ENCODE data around the gene SPATA19. TPM values are rescaled to one million over a fixed set of nuclear protein-coding genes. Genes with fewer than 3 reads are reported as not detected.

Gene SPATA19
- total RNA-seq, 1 experiment from 2014 or later = not detected

DNA sequence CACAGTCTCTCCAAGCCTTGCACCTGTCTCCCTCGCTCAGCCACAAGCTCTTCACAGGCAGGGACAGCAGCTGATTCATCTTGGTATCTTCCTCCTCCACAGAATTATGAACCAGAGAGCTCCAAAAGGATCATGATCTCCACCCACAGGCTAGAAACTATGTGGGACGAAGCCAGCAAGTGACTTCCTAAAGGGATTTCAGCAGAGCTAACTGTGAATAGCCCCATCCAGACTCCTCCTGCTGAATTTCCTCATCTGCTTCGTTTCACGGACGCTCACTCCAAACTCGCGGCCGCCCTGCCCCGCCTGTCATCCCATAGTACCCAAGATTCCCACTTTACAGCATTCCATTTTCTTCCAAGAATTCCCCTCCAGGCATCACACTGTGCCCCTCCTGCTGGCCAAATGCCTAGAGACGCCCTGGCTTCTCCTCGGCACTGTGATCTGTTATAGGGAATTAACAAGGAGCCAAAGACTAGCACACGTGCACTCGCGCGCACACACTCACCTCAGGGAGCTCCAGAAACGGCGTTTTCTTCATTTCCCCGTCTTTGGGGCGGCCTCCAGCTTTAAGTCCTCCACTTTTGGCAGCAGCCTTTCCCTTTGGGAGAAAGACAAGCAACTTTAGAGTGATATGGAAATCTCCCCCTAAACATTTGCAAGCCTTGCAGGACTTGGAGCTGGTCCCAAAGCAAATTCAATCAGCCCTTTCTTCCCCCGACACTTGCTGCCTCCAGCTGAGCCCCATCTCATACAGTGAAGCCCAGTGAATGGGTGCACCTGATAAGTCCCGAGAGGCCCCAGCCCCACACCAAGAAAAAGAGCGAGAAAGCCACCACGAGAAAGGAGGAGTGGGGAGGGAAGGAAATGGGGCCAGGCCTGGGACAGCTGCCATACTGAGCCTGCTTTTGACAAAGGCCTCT is 35.5 kb downstream of the SPATA19 start:
- DNase-seq (ENCODE audit: low read depth, low spot score) (no peak), ATAC-seq (no peak)
- H3K4me3 ChIP-seq (ENCODE audit: low read depth in 2 of 2, low read length in 2 of 2) = no peak overlapping the region
- no peaks in the 10 kb centered on the region for H3K9me3 ChIP-seq (ENCODE audit: control insufficient read depth, insufficient read depth, low read depth, low read length)
- ChIA-PET POLR2A (no interaction called here), CTCF (no interaction called here)
- intact Hi-C loops (cut with micrococcal nuclease; ENCODE audit: unreplicated experiment) (no loop called here), in situ Hi-C loops (cut with HindIII; ENCODE audit: low pct_unique_long_range_greater_than_20kb, low sequenced_read_pairs) (no loop called here)
- TF ChIP-seq POLR2AphosphoS5 (IDR thresholded peaks at IDR 0.05; ENCODE audit: low read depth, low read length) (no peak), SIN3A (IDR thresholded peaks at IDR 0.05; ENCODE audit: borderline replicate concordance, insufficient read depth, low read depth, low read length) (no peak), TCF7L2 (IDR thresholded peaks at IDR 0.05; ENCODE audit: low read depth, low read length) (no peak)
- TF ChIP-seq, protein P1, sequence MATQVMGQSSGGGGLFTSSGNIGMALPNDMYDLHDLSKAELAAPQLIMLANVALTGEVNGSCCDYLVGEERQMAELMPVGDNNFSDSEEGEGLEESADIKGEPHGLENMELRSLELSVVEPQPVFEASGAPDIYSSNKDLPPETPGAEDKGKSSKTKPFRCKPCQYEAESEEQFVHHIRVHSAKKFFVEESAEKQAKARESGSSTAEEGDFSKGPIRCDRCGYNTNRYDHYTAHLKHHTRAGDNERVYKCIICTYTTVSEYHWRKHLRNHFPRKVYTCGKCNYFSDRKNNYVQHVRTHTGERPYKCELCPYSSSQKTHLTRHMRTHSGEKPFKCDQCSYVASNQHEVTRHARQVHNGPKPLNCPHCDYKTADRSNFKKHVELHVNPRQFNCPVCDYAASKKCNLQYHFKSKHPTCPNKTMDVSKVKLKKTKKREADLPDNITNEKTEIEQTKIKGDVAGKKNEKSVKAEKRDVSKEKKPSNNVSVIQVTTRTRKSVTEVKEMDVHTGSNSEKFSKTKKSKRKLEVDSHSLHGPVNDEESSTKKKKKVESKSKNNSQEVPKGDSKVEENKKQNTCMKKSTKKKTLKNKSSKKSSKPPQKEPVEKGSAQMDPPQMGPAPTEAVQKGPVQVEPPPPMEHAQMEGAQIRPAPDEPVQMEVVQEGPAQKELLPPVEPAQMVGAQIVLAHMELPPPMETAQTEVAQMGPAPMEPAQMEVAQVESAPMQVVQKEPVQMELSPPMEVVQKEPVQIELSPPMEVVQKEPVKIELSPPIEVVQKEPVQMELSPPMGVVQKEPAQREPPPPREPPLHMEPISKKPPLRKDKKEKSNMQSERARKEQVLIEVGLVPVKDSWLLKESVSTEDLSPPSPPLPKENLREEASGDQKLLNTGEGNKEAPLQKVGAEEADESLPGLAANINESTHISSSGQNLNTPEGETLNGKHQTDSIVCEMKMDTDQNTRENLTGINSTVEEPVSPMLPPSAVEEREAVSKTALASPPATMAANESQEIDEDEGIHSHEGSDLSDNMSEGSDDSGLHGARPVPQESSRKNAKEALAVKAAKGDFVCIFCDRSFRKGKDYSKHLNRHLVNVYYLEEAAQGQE (IDR thresholded peaks at IDR 0.05; ENCODE audit: insufficient read depth in 1 of 2, low read depth in 2 of 2, low read length in 1 of 2) = no peak
- TF ChIP-seq, protein P2, sequence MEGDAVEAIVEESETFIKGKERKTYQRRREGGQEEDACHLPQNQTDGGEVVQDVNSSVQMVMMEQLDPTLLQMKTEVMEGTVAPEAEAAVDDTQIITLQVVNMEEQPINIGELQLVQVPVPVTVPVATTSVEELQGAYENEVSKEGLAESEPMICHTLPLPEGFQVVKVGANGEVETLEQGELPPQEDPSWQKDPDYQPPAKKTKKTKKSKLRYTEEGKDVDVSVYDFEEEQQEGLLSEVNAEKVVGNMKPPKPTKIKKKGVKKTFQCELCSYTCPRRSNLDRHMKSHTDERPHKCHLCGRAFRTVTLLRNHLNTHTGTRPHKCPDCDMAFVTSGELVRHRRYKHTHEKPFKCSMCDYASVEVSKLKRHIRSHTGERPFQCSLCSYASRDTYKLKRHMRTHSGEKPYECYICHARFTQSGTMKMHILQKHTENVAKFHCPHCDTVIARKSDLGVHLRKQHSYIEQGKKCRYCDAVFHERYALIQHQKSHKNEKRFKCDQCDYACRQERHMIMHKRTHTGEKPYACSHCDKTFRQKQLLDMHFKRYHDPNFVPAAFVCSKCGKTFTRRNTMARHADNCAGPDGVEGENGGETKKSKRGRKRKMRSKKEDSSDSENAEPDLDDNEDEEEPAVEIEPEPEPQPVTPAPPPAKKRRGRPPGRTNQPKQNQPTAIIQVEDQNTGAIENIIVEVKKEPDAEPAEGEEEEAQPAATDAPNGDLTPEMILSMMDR (IDR thresholded peaks at IDR 0.05) = no peak
- no peaks in the 10 kb centered on the region for H3K4me1 ChIP-seq (ENCODE audit: control insufficient read depth, insufficient read depth, low read length)
- no TSS peak for BruUV-seq (replicated peaks)
- H3K36me3 ChIP-seq (ENCODE audit: control insufficient read depth, insufficient read depth, low read length) = no peaks in the 10 kb centered on the region
- H3K27me3 ChIP-seq (ENCODE audit: control insufficient read depth, insufficient read depth, low read length) = no peaks in the 10 kb centered on the region
- no peak overlapping the region for H3K27ac ChIP-seq (ENCODE audit: low read length)

DNA sequence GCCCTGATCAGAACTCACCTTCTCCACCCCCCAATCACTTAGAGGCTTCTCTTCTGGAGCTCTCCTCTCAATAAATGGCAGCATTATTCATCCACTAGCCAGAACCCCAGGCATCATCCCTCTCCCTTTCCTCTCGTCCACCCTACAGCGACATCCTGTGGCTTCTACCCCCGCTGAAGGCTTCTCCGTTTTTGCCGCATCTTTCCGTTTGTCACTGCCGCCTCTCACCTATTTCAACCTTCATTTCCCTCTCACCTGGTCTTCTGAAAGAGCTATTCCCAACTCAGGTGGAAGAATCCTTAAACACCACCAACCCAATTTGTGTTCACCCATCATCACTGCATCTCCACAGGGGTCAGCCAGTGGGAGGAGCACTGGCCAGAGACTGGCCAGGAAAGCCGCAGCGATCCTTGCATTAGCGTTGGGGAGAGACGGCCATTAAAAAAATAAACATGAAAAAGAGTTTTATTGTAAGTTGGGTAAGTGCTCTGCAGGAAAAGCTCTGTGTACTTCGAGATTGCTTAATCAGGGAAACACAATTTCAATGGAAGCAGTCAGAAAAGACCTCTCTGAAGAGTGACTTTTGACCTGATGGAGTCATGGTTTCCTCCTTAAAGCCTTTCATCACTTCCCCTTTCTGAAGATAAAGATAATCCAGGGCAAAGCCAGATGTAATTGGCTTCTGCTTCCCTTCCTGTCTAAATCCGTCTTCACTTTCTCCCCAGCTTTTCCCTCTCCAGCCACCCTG is 36.7 kb downstream of the SPATA19 start:
- no peaks in the 10 kb centered on the region for H3K27me3 ChIP-seq (ENCODE audit: control insufficient read depth, insufficient read depth, low read length)
- H3K27ac ChIP-seq (ENCODE audit: low read length) = no peak overlapping the region
- in situ Hi-C loops (cut with HindIII; ENCODE audit: low pct_unique_long_range_greater_than_20kb, low sequenced_read_pairs) = no loop called here
- ChIA-PET CTCF (no interaction called here), POLR2A (no interaction called here)
- BruUV-seq (replicated peaks) = no TSS peak
- TF ChIP-seq, protein P1 (IDR thresholded peaks at IDR 0.05; ENCODE audit: insufficient read depth in 1 of 2, low read depth in 2 of 2, low read length in 1 of 2) = no peak
- TF ChIP-seq POLR2AphosphoS5 (IDR thresholded peaks at IDR 0.05; ENCODE audit: low read depth, low read length) (no peak), TCF7L2 (IDR thresholded peaks at IDR 0.05; ENCODE audit: low read depth, low read length) (no peak), SIN3A (IDR thresholded peaks at IDR 0.05; ENCODE audit: borderline replicate concordance, insufficient read depth, low read depth, low read length) (no peak)
- TF ChIP-seq, protein P2 (IDR thresholded peaks at IDR 0.05) = no peak
- H3K9me3 ChIP-seq (ENCODE audit: control insufficient read depth, insufficient read depth, low read depth, low read length) = no peaks in the 10 kb centered on the region
- intact Hi-C loops (cut with micrococcal nuclease; ENCODE audit: unreplicated experiment) = no loop called here
- H3K36me3 ChIP-seq (ENCODE audit: control insufficient read depth, insufficient read depth, low read length) = no peaks in the 10 kb centered on the region
- DNase-seq (ENCODE audit: low read depth, low spot score) = no peak
- H3K4me3 ChIP-seq (ENCODE audit: low read depth in 2 of 2, low read length in 2 of 2) = no peak overlapping the region
- ATAC-seq = no peak
- H3K4me1 ChIP-seq (ENCODE audit: control insufficient read depth, insufficient read depth, low read length) = no peaks in the 10 kb centered on the region
